Measurements from ENCODE around the gene TMEM88. TPM values are rescaled to one million over a fixed set of nuclear protein-coding genes. Genes with fewer than 3 reads are reported as not detected.

Gene TMEM88
- total and polyA plus RNA-seq, 2 donors (not counting 3 experiments of a cell fraction or from before 2014, with no cell fraction given) = 53.4 to 165 TPM

GRCh38 chr17:7814969-7815368 is 39.9 kb upstream of the TMEM88 start:
- POLR2A ChIA-PET = no interaction called here
- H3K4me2 ChIP-seq (ENCODE audit: insufficient read depth, low read length) = no peak overlapping the region
- dilution Hi-C loops (cut with MboI; ENCODE audit: extremely low pct_ligation_motif_present, low sequenced_read_pairs) = no loop called here
- TF ChIP-seq POLR2A (IDR thresholded peaks at IDR 0.05; ENCODE audit: low read depth, low read length) = no peak
- no peak overlapping the region for H3K4me3 ChIP-seq (replicated peaks in 1 of 3; ENCODE audit: insufficient read depth in 1 of 3, low read depth in 1 of 3, low read length in 3 of 3)
- no peaks in the 10 kb centered on the region for H3K36me3 ChIP-seq (ENCODE audit: control insufficient read depth in 2 of 2, extremely low read depth in 1 of 2, insufficient read depth in 2 of 2, low read length in 2 of 2)
- FAIRE-seq (no peak), DNase-seq (ENCODE audit: low read depth, low spot score) (no peak)
- H3K79me2 ChIP-seq (ENCODE audit: control insufficient read depth, insufficient read depth, low read length) = no peaks in the 10 kb centered on the region
- H3K27me3 ChIP-seq (ENCODE audit: control insufficient read depth in 2 of 2, insufficient read depth in 2 of 2, low read length in 2 of 2) = peaks cover 9 to 15% of the 10 kb centered on the region in 2 experiments
- H3K4me1 ChIP-seq (ENCODE audit: control insufficient read depth, extremely low read depth, insufficient read depth, low read length) = no peaks in the 10 kb centered on the region
- no peak overlapping the region for H2AFZ ChIP-seq (ENCODE audit: low read depth, low read length)
- CTCF ChIA-PET = interaction anchor here (2.5 kb wide), 1 partner anchor 175 kb away, joined by 11 read pairs; no protein-coding TSS in a partner anchor
- no peak overlapping the region for H3K9ac ChIP-seq (replicated peaks; ENCODE audit: extremely low read depth, insufficient read depth, low read length)
- intact Hi-C loops (cut with micrococcal nuclease) = no loop called here
- BruUV-seq (replicated peaks) = no TSS peak
- no peak overlapping the region for H3K27ac ChIP-seq (ENCODE audit: insufficient read depth, low read depth, low read length)
- no peaks in the 10 kb centered on the region for H4K20me1 ChIP-seq (replicated peaks; ENCODE audit: control insufficient read depth, extremely low read depth, insufficient read depth, low read length)
- no peaks in the 10 kb centered on the region for H3K9me1 ChIP-seq (replicated peaks; ENCODE audit: control insufficient read depth, extremely low read depth, insufficient read depth, low read length)
- H3K9me3 ChIP-seq (replicated peaks; ENCODE audit: control insufficient read depth, insufficient read depth, low read length) = no peaks in the 10 kb centered on the region

GRCh38 chr17:7816926-7817642 is 37.8 kb upstream of the TMEM88 start:
- H4K20me1 ChIP-seq (replicated peaks; ENCODE audit: control insufficient read depth, extremely low read depth, insufficient read depth, low read length) = no peaks in the 10 kb centered on the region
- dilution Hi-C loops (cut with MboI; ENCODE audit: extremely low pct_ligation_motif_present, low sequenced_read_pairs) (no loop called here), intact Hi-C loops (cut with micrococcal nuclease) (no loop called here)
- H3K79me2 ChIP-seq (ENCODE audit: control insufficient read depth, insufficient read depth, low read length) = no peaks in the 10 kb centered on the region
- H3K4me3 ChIP-seq (replicated peaks in 1 of 3; ENCODE audit: insufficient read depth in 1 of 3, low read depth in 1 of 3, low read length in 3 of 3) = no peak overlapping the region
- POLR2A ChIA-PET = interaction anchor here (0.6 kb wide), 1 partner anchor 96 kb away, joined by 5 read pairs; no protein-coding TSS in a partner anchor
- BruUV-seq (replicated peaks) = no TSS peak
- H2AFZ ChIP-seq (ENCODE audit: low read depth, low read length) = no peak overlapping the region
- H3K27me3 ChIP-seq (ENCODE audit: control insufficient read depth in 2 of 2, insufficient read depth in 2 of 2, low read length in 2 of 2) = peaks cover 9 to 13% of the 10 kb centered on the region in 2 experiments
- H3K27ac ChIP-seq (ENCODE audit: insufficient read depth, low read depth, low read length) = no peak overlapping the region
- H3K4me2 ChIP-seq (ENCODE audit: insufficient read depth, low read length) = no peak overlapping the region
- H3K9ac ChIP-seq (replicated peaks; ENCODE audit: extremely low read depth, insufficient read depth, low read length) = no peak overlapping the region
- no peaks in the 10 kb centered on the region for H3K9me3 ChIP-seq (replicated peaks; ENCODE audit: control insufficient read depth, insufficient read depth, low read length)
- TF ChIP-seq GATA2 (IDR thresholded peaks at IDR 0.05; ENCODE audit: insufficient read depth, insufficient read length, low read depth, low read length) (no peak), EZH2 (IDR thresholded peaks at IDR 0.05; ENCODE audit: borderline replicate concordance, low read depth, low read length, severe bottlenecking) (no peak), MYC (IDR thresholded peaks at IDR 0.05; ENCODE audit: low read depth, low read length) (no peak), POLR2A (IDR thresholded peaks at IDR 0.05; ENCODE audit: low read depth, low read length) (no peak), JUN (IDR thresholded peaks at IDR 0.05; ENCODE audit: borderline replicate concordance, insufficient read depth, insufficient read length, low read depth) (no peak), CTCF (IDR thresholded peaks at IDR 0.05; ENCODE audit: extremely low read depth in 1 of 2, insufficient read depth in 1 of 2, low read depth in 1 of 2, low read length in 2 of 2) (no peak), FOS (IDR thresholded peaks at IDR 0.05; ENCODE audit: borderline replicate concordance, insufficient read depth, low read length) (no peak), POLR2AphosphoS5 (IDR thresholded peaks at IDR 0.05; ENCODE audit: insufficient read depth, low read depth, low read length) (no peak)
- TF ChIP-seq, protein P1, sequence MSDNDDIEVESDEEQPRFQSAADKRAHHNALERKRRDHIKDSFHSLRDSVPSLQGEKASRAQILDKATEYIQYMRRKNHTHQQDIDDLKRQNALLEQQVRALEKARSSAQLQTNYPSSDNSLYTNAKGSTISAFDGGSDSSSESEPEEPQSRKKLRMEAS (IDR thresholded peaks at IDR 0.05; ENCODE audit: insufficient read depth, insufficient read length) = no peak
- H3K36me3 ChIP-seq (ENCODE audit: control insufficient read depth in 2 of 2, extremely low read depth in 1 of 2, insufficient read depth in 2 of 2, low read length in 2 of 2) = no peaks in the 10 kb centered on the region
- no peaks in the 10 kb centered on the region for H3K4me1 ChIP-seq (ENCODE audit: control insufficient read depth, extremely low read depth, insufficient read depth, low read length)
- no peaks in the 10 kb centered on the region for H3K9me1 ChIP-seq (replicated peaks; ENCODE audit: control insufficient read depth, extremely low read depth, insufficient read depth, low read length)
- CTCF ChIA-PET = interaction anchor here (1.1 to 2.5 kb wide), 5 partner anchors 48 to 224 kb away, joined by 3 to 11 read pairs (median 3); no protein-coding TSS in a partner anchor
- DNase-seq (ENCODE audit: low read depth, low spot score) (no peak), FAIRE-seq (no peak)

Data from endothelial cell of umbilical vein (primary cell).